ENCODE results near the gene AQP10. TPM values are rescaled to one million over a fixed set of nuclear protein-coding genes. Genes with fewer than 3 reads are reported as not detected.
"Not testable (repeated sequence)": the region's sequence is repeated elsewhere in the genome, so short reads cannot be mapped to it uniquely, and the experiment has no call there.

AQP10 gene
- total RNA-seq, 1 donor from 2014 or later = not detected

DNA sequence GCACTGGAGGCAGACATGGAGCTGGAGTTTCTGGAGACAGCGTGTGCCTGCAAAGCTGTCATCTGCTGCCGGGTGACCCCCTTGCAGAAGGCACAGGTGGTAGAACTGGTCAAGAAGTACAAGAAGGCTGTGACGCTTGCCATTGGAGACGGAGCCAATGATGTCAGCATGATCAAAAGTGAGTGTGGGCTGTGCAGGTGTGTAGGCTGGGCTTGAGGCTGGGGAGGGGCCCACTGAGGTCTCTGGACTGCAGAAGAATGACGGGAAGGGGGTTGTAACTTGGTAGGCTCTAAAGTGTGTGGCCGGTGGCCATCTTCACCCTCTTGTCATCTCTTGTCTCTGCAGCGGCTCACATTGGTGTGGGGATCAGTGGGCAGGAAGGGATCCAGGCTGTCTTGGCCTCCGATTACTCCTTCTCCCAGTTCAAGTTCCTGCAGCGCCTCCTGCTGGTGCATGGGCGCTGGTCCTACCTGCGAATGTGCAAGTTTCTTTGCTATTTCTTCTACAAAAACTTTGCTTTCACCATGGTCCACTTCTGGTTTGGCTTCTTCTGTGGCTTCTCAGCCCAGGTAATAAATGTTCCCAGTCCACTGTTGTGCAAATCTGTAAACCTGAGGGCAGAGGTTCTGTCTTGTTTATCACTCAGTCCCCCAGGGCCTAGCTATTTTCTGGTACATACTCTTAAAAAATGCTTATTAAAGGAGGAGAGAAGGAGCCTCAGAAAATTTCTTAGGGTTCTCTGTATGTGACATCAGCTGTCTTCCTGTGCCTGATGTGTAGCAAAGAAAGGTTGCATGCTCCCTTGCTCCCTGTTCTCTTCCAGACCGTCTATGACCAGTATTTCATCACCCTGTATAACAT lies 24.3 kb downstream of the AQP10 start:
- no peak for DNase-seq (ENCODE audit: low spot score)

DNA sequence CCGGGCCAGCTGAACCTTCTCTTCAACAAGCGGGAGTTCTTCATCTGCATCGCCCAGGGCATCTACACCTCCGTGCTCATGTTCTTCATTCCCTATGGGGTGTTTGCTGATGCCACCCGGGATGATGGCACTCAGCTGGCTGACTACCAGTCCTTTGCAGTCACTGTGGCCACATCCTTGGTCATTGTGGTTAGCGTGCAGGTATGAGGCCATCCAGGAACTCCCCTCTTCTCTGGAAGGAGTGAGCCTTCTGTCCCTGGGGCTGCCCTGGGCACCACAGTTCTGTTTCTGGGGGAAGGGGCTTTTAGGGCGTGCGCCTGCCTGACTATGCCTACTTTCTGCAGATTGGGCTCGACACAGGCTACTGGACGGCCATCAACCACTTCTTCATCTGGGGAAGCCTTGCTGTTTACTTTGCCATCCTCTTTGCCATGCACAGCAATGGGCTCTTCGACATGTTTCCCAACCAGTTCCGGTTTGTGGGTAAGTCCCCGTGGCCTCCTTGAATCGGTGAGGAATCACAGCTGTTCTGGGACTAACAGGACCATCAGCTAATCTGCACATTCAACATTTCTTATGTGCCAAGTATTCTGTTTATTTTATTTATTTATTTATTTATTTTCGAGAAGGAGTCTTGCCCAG lies 25.5 kb downstream of the AQP10 start:
- no peak for DNase-seq (ENCODE audit: low spot score)

DNA sequence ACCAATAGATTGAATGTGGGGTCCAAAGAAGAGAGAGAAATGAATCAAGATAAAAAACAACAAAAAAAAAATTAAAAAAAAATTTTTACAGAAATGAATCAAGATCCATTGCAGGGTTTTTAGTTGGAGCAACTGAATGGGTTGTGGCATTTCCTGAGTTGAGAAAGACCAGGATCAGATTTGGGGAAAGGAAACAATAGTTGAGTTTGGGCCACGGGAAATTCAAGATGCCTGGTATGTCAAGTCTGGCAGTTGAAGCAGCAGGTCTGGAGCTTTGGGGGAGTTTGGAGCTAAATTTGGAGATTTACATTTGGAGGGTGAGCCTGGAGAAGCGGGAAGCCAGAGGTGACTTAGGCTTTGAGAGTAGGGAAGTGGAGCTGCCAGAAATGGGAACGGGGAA lies 27.1 kb downstream of the AQP10 start:
- DNase-seq (ENCODE audit: low spot score) = no peak

DNA sequence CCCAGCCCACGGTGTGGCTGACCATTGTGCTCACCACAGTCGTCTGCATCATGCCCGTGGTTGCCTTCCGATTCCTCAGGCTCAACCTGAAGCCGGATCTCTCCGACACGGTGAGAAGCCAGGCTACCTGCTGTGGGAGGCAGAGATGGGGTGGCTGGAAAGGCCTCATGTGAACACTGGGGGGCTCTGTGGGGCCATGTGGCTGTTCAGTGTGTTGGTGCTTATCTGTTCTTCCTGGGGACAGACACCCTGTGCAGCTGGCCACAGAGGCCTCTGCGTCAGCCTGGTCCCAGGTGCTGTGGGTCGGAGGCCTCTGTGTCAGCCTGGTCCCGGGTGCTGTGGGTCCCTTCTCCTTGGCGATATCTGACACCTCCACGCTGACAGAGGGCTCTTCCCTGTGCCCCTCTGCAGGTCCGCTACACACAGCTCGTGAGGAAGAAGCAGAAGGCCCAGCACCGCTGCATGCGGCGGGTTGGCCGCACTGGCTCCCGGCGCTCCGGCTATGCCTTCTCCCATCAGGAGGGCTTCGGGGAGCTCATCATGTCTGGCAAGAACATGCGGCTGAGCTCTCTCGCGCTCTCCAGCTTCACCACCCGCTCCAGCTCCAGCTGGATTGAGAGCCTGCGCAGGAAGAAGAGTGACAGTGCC lies 27.7 kb downstream of the AQP10 start:
- no peak for DNase-seq (ENCODE audit: low spot score)

DNA sequence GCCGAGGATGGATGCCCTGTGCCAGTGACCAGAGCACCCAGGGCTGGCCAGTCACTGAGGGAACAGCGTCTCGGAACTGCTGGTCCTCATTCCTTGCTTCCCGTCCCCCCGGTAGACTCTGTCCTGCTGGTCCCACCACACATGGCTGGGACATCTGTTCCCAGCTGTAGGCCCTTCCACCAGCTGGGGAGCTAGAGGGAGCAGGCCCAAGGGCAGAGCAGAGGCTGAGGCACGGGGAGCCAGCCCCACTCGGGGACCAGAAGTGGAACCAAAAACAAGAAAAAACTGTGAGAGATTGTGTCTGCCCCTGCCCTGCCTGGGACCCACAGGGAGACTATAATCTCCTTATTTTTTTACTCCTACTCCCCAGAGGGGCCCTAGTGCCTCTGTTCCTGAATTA lies 28.2 kb downstream of the AQP10 start:
- DNase-seq (ENCODE audit: low spot score) = no peak

DNA sequence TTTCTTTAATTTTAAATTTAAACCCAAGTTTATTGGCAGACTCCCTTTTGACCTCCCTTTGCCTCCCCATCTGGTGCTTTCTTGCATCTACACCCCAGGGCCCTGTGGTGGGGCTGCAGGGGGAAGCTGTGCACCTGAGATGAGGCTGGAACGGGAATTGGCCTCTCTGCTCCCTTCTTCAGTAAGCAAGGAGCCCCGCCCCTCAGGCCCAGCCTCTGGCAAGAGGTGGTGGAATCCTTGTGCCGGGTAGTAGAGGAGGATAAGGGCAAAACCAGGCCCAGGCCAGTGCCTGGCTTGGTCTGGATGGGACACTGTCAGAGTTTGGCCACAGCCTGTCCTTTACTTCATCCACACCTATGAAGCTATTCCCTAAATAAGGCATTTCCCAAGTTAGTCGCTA lies 29.5 kb downstream of the AQP10 start:
- no peak for DNase-seq (ENCODE audit: low spot score)

DNA sequence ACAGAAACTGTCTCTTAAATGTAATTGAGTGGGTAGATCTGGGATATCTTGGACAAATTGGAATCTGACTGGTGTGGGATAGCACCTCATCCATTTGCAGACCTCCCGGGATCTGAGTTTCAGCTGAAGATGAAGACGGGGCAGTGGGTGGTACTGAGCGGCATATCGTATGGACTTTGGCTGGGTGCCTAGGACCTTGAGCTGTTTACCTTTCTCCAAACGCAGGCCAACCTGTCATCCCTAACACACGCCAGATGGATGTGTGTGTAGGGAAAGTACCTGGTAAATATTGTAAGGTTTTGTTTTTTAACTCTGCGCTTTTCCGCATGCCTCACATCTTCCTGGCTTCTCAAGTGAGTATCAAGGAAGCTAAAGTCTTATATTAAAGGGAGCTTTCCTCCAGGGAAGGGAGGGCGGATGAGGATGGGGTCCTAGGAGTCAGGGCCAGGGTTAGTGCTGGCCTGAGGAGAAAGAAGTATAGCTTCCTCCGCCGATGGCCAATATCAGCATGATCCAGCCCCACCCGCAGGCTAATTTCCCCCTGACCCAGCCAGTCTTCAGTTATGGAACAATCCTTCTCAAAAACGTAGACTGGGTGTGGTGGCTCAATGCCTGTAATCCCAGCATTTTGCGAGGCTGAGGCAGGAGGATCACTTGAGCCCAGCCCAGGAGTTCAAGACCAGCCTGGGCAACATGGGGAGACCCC lies 30.6 kb downstream of the AQP10 start:
- DNase-seq (ENCODE audit: low spot score) = no peak

DNA sequence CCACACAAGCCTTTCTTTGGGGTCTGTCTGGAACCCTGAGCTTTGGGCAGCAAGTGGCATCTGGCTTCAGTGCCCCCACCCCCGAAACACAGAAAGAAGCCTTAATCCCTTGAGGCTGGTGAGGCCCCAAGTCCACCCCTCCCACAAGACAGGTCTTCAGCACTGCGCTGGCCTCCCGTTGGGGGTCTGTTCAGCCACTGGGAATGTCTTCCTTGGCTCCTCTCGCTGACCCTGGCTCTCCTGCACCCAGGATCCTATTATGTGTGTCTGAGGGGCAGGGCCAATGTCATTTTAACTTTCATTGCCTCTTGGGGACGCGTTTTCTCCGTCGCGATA lies 31.3 kb downstream of the AQP10 start:
- no peak for DNase-seq (ENCODE audit: low spot score)

DNA sequence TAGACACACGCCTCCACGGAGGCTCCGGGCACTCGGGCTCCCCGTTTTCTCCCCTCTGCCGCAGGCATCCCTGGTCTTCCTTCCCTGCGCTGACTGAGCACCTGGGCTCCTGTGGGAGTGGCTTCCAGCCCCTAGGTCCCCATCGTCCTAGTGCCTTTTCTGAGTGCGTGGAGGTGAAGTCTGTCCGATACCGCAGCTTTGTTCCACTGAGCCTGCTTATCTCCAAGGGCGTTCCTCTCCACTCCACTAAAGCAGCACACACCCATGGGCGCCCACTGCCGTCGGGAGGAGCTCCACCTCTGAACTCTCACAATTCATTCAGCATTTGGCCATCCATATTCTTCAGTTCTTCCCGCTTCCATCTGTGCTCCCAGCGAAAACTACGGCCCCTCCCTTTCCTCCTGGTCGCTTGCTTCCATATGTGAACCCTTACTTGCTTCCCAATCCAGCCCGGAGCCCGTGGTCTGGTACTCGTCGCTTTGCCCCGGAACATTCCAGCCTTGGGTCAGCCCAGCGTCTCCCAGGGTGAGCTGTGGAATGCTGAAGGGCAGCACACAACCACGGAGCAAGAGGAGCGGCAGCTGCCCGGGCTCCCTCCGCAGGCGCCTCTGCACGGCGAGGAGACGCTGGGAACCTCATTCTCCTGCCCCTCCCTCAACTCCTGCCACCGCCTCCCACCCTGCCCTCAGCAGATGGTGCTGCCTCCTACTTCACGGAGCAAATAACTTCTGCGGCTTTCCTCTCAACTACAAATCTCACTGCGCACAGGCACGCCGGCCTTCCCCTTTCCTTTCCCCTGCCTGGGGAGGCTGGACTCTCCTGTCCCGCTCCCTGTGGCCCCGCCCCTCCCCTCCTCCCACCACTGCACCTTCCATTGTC lies 31.9 kb downstream of the AQP10 start:
- DNase-seq (ENCODE audit: low spot score) = peak; percentile 68

DNA sequence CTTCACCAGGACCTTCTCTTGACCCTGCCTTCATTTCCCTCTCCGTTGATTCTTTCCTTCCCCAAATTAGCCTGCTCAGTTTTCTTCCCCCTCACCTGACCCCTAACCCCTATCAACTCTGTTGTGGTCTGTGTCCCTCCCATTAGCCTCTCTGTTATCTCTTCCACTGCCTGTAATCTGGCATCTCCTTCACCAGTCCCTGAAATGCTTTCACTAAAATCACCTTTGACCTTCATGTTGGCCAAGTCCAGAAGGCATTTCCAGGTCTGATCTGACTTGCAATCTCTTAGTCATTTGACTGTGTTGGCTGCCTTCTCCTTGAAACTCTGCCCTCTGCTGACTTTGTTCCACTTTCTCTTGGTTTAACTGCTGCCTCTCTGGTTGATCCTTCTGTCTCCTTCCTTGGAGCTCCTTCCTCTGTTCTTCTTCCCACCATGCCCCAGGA lies 32.6 kb downstream of the AQP10 start:
- peak; percentile 53 for DNase-seq (ENCODE audit: low spot score)

DNA sequence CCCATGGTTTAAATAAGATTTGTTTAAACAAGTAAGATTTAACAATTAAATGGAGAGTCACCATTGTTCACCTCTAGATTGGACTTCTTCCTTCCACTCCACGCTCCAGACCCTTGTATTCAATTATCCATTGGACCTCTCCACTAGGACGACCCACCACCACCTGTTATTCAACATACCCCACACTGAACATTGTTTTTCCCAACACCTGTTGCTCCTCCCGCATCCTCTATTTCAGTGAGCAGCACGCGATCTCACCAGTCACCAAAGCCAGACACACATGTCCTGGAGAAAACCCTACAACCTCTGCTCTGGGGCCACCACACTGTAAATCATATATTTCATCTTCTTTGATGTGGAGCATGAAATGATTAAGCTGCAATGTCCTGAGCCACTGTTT lies 33.1 kb downstream of the AQP10 start:
- DNase-seq (ENCODE audit: low spot score) = no peak

DNA sequence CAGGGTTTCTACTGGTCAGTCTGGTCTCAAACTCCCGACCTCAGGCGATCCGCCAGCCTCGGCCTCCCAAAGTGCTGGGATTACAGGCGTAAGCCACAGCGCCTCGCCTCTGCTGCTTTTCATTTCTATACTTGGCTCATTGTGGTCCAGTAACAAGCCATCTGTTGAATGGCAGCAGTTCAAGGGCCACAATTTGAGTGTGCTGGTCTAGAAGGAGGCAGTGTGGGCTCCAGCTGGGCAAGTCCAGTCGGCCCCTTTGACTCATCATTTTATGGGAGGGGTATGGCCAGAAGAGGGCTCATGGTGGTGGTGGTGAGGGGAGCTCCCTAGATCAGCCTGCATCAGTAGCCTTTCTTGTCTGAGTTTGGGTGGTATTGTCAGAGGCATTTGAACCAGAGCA lies 37.6 kb downstream of the AQP10 start:
- no peak for DNase-seq (ENCODE audit: low spot score)

DNA sequence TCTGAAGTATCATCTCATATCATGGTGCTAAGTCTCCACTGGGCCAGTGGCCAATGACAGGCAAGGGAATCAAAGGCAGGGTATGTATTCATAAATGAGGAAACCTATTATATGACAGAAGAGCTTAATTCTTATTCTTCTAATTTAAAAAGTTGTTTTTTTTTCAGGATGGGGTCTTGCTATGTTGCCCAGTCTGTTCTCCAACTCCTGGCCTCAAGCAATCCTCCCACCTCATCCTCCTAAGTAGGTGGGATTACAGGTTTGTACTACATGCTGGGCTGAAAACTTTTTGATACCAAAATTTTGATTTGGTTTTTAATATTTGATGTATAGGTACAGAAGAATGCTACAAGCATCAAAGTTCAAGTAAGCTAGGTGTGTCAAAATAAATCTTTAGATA lies 39.4 kb downstream of the AQP10 start:
- DNase-seq (ENCODE audit: low spot score) = no peak

DNA sequence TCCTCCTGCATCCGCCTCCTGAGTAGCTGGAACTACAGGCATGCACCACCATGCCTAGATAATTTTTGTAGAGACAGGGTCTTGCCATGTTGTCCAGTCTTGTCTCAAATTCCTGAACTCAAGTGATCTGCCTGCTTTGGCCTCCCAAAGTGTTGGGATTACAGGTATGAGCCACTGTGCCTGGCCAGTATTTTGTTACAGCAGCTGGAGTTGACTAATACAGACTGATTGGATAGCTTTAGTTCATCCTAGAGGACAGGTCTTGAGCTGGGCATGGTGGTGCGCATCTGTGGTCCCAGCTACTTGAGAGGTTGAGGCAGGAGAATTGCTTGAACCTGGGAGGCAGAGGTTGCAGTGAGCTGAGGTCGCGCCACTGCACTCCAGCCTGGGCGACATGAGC lies 40.0 kb downstream of the AQP10 start:
- not testable (repeated sequence) for DNase-seq (ENCODE audit: low spot score)

DNA sequence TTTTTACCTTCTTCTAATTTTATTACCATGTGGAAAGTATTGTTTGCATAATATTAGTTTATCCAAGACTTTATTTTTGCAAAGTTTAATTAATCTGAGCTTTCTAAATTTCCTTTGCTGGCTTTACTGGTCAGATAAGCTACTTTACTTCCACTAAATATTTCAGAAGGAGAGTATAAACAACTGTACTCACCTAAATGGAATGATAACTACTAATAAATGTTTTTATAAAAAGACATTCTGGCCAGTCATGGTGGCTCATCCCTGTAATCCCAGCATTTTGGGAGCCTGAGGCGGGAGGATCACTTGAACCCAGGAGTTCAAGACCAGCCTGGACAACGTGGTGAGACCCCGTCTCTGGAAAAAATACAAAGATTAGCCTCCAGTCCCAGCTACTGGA lies 40.5 kb downstream of the AQP10 start:
- no peak for DNase-seq (ENCODE audit: low spot score)

DNA sequence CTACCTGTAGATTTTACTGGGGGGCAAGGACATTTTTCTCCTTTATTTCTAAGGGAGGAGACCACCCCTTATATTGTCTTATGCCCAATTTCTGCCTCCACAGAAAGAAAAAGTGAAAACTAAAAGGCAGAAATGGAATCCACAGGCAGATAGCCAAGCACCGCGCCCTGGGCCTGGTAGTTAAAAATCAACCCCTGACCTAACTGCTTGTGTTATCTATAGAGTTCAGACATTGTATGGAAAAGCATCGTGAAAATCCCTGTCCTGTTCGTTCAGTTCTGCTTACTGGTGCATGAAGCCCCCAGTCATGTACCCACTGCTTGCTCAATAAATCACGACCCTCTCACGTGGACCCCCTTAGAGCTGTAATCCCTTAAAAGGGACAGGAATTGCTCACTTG lies 50.5 kb downstream of the AQP10 start:
- no peak for DNase-seq (ENCODE audit: low spot score)

DNA sequence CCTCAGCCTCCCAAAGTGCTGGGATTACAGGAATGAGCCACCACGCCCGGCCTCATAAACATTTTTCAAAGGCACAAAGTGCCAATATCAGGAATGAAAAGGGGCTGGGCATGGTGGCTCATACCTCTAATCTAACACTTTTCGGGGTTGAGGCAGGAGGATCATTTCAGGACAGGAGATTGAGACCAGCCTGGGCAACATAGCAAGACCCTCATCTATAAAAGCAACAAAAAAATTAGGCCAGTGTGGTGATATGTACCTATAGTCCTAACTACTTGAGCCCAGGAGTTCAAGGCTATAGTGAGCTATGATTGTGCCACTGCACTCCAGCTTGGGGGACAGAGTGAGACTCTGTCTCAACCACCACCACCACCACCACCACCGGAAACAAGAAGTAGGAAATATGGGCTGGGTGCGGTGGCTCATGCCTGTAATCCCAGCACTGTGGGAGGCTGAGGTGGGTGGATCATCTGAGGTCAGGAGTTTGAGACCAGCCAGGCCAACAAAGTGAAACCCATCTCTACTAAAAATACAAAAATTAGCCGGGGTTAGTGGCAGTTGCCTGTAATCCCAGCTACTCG lies 53.0 kb downstream of the AQP10 start:
- DNase-seq (ENCODE audit: low spot score) = not testable (repeated sequence)
